Fibroblast of the aortic adventitia (primary cell): Measurements from ENCODE around the gene CTDNEP1. TPM values are rescaled to one million over a fixed set of nuclear protein-coding genes. Genes with fewer than 3 reads are reported as not detected.
A peak's percentile ranks its signal among the peaks of the same experiment; 100 is the strongest.
"Not testable (repeated sequence)": the region's sequence is repeated elsewhere in the genome, so short reads cannot be mapped to it uniquely, and the experiment has no call there.

Source experiments
- DNase-seq: peaks from one replicate; pipeline ENCODE4 v3.0.0-alpha.2; 2010; ENCODE audit warnings: low read depth
- H3K4me3 ChIP-seq: 2 replicates; pipeline ENCODE4 v1.5.1; 2011; ENCODE audit warnings: low read depth, mild to moderate bottlenecking, control low read depth, low read length, moderate library complexity
- total RNA-seq: library from RNA; depleted of rRNA; stranded (reverse); fragments of >200 nt; gene quantifications from 2 replicates; pipeline ENCODE4 v1.2.3, GENCODE V29; 2012; ENCODE audit warnings: low replicate concordance
- TF ChIP-seq, protein P1 (sequence below): IDR thresholded peaks from 2 replicates; pipeline ENCODE4 v1.5.1; 2011; ENCODE audit warnings: mild to moderate bottlenecking, low read length, control low read depth, inconsistent platforms; ENCODE audit not compliant: insufficient read depth

CTDNEP1 gene
- total RNA-seq, 1 donor: 41.2 TPM

DNA sequence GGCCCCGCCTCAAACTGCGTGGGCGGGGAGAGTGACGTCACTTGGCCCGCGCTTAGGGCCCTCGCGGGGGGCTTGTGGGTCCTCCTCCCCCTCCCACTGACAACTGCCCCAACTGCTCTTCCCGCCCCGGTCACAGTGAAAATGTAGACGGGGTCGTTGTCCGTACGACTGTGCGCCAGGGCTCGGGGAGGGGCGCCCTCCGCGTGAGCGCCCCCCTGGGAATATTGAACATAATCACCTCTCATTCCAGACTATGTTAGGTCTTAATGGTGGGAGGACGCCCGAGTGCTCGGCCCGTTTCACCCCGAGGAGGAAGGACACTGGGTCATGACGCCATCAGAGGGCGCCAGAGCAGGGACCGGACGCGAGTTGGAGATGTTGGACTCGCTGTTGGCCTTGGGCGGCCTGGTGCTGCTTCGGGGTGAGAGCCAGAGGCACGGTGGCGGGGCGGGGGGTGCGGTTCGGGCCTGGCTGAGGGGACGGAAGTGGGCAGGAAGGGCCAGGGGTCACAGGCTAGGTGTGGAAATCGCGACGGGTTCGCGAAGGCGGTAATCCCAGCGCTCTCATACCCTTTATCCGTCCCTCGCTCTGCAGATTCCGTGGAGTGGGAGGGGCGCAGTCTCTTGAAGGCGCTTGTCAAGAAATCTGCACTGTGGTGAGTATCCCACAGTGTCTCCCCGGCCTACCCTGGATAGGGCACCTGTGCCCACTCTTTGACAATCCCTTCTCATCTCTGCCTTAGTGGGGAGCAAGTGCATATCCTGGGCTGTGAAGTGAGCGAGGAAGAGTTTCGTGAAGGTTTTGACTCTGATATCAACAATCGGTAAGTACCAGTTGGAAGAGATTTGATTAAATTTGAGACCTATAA is 876 bp upstream of the CTDNEP1 start, which contains the start of gene ELP5:
Gene ELP5 (plus strand): TSS at position 40 of the 868 bp plus-strand sequence. CDS start 336 bp downstream, at position 376.
- TF ChIP-seq, protein P1, sequence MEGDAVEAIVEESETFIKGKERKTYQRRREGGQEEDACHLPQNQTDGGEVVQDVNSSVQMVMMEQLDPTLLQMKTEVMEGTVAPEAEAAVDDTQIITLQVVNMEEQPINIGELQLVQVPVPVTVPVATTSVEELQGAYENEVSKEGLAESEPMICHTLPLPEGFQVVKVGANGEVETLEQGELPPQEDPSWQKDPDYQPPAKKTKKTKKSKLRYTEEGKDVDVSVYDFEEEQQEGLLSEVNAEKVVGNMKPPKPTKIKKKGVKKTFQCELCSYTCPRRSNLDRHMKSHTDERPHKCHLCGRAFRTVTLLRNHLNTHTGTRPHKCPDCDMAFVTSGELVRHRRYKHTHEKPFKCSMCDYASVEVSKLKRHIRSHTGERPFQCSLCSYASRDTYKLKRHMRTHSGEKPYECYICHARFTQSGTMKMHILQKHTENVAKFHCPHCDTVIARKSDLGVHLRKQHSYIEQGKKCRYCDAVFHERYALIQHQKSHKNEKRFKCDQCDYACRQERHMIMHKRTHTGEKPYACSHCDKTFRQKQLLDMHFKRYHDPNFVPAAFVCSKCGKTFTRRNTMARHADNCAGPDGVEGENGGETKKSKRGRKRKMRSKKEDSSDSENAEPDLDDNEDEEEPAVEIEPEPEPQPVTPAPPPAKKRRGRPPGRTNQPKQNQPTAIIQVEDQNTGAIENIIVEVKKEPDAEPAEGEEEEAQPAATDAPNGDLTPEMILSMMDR: no peak
- peak; percentile 96 for DNase-seq
- peak within 1 kb of the TSS; percentile 89 for H3K4me3 ChIP-seq

GRCh38 chr17:7250695-7251627 is 573 bp downstream of the CTDNEP1 start:
- no peak for DNase-seq
- TF ChIP-seq, protein P1: no peak
- H3K4me3 ChIP-seq: peak overlapping the region; percentile 89

- TF ChIP-seq, protein P1: no peak
- no peak for DNase-seq
- peak overlapping the region; percentile 89 for H3K4me3 ChIP-seq
Observed at GRCh38 chr17:7249830-7250229, 1.7 kb downstream of the CTDNEP1 start.

- no peak for DNase-seq
- peak overlapping the region; percentile 13 for H3K4me3 ChIP-seq
- TF ChIP-seq, protein P1: no peak
Observed at GRCh38 chr17:7249214-7249613, 2.3 kb downstream of the CTDNEP1 start.

DNA sequence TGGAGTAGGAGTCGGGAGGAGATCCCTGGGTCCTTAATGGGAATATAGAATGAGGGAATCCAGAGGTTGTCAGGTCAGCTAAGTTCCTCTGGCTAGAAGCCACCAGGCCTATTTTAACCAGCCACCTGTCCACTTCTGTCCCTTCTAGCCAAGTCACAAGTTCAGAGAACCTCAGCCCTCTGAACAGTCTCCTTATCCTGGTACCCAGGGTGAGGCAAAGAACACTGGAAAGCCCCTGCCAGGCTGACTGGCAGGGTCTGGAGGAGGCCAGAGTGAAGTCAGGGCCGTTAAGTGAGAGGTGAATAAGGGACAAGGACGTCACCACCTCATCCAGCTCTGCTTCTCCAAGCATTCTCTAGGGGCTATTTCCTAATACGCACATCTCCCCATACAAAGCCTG is 2.7 kb downstream of the CTDNEP1 start:
- no peak overlapping the region for H3K4me3 ChIP-seq
- TF ChIP-seq, protein P1: no peak
- DNase-seq: no peak

GRCh38 chr17:7246779-7247178 is 4.8 kb downstream of the CTDNEP1 start:
- no peak overlapping the region for H3K4me3 ChIP-seq
- DNase-seq: no peak
- TF ChIP-seq, protein P1: no peak

DNA sequence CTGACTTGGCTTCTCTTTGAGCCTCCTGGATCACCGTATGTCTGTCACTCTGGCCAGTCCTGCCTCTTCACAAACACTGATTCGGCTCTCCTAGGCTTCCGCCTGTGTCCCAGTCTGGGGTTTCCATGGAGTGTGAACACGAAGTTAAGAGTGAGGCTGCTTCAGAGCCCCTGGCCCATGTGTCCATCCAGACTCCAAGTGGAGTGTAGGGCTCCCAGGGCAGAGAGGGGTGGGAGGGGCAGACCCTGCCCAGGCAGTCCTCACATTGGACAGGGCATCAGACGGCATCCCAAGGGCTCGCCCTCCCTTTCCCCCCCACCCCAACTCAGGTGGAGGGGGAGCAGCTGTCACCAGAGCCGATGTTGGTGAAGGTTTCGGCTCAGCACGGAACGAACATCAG is 7.7 kb downstream of the CTDNEP1 start:
- not testable (repeated sequence) for H3K4me3 ChIP-seq, DNase-seq
